Nephron progenitor cell (in vitro differentiated cells): ENCODE data around the gene DYNC2LI1.

ENCODE experiments used
- DNase-seq: peaks from one replicate; pipeline ENCODE4 v3.0.0; 2021
- H3K27ac Mint-ChIP-seq: 2 replicates; pipeline ENCODE4 v1.8.0; 2021; ENCODE audit warnings: mild to moderate bottlenecking, moderate library complexity, mixed read lengths
- H3K27me3 Mint-ChIP-seq: 2 replicates; pipeline ENCODE4 v1.8.0; 2021; ENCODE audit warnings: mild to moderate bottlenecking, low read depth, mixed read lengths; ENCODE audit not compliant: poor library complexity
- H3K36me3 Mint-ChIP-seq: 2 replicates; pipeline ENCODE4 v1.8.0; 2021; ENCODE audit warnings: low read depth, mixed read lengths
- H3K4me1 Mint-ChIP-seq: 2 replicates; pipeline ENCODE4 v1.8.0; 2021; ENCODE audit warnings: mixed read lengths
- H3K4me3 Mint-ChIP-seq: 2 replicates; pipeline ENCODE4 v1.8.0; 2021; ENCODE audit warnings: mild to moderate bottlenecking, moderate library complexity, mixed read lengths
- H3K9me3 Mint-ChIP-seq: 2 replicates; pipeline ENCODE4 v1.8.0; 2021; ENCODE audit warnings: mild to moderate bottlenecking, moderate library complexity, mixed read lengths
- CTCF ChIP-seq: fragments of 200-600 bp; sonication (generic); IDR thresholded peaks from 2 replicates; pipeline ENCODE4 v1.5.0; 2021; ENCODE audit warnings: antibody characterized with exemption

DYNC2LI1 gene

GRCh38 chr2:43738257-43738656 is 35.6 kb upstream of the DYNC2LI1 start:
- H3K27ac Mint-ChIP-seq: no peak overlapping the region

GRCh38 chr2:43743706-43744105 is 30.1 kb upstream of the DYNC2LI1 start:
- H3K27me3 Mint-ChIP-seq: no peaks in the 10 kb centered on the region
- DNase-seq: no peak
- no peak for TF ChIP-seq CTCF
- no peaks in the 10 kb centered on the region for H3K9me3 Mint-ChIP-seq
- H3K27ac Mint-ChIP-seq: no peak overlapping the region
- H3K4me1 Mint-ChIP-seq: no peaks in the 10 kb centered on the region
- H3K36me3 Mint-ChIP-seq: no peaks in the 10 kb centered on the region
- H3K4me3 Mint-ChIP-seq: no peak overlapping the region

More at GRCh38 chr2:43738257-43738656, 35.6 kb upstream of the DYNC2LI1 start:
- H3K9me3 Mint-ChIP-seq: no peaks in the 10 kb centered on the region
- H3K36me3 Mint-ChIP-seq: no peaks in the 10 kb centered on the region
- no peak for TF ChIP-seq CTCF
- DNase-seq: no peak
- H3K4me3 Mint-ChIP-seq: no peak overlapping the region
- H3K4me1 Mint-ChIP-seq: no peaks in the 10 kb centered on the region
- H3K27me3 Mint-ChIP-seq: no peaks in the 10 kb centered on the region

GRCh38 chr2:43745457-43745856 is 28.4 kb upstream of the DYNC2LI1 start:
- no peaks in the 10 kb centered on the region for H3K27me3 Mint-ChIP-seq
- TF ChIP-seq CTCF: no peak

GRCh38 chr2:43748333-43748732 is 25.5 kb upstream of the DYNC2LI1 start:
- no peak overlapping the region for H3K4me3 Mint-ChIP-seq
- H3K27me3 Mint-ChIP-seq: no peaks in the 10 kb centered on the region
- H3K4me1 Mint-ChIP-seq: no peaks in the 10 kb centered on the region
- no peak for TF ChIP-seq CTCF
- DNase-seq: no peak
- H3K27ac Mint-ChIP-seq: no peak overlapping the region
- no peaks in the 10 kb centered on the region for H3K36me3 Mint-ChIP-seq
- H3K9me3 Mint-ChIP-seq: no peaks in the 10 kb centered on the region

More at GRCh38 chr2:43745457-43745856, 28.4 kb upstream of the DYNC2LI1 start:
- Mint-ChIP-seq H3K4me3 (no peak overlapping the region), H3K27ac (no peak overlapping the region), H3K4me1 (no peaks in the 10 kb centered on the region), H3K9me3 (no peaks in the 10 kb centered on the region), H3K36me3 (no peaks in the 10 kb centered on the region)
- no peak for DNase-seq

- Mint-ChIP-seq H3K36me3 (no peaks in the 10 kb centered on the region), H3K9me3 (no peaks in the 10 kb centered on the region), H3K27ac (no peak overlapping the region), H3K27me3 (peaks cover 3% of the 10 kb centered on the region), H3K4me1 (peaks cover 6% of the 10 kb centered on the region), H3K4me3 (no peak overlapping the region)
- no peak for TF ChIP-seq CTCF
- no peak for DNase-seq
These were observed 24.3 kb upstream of the DYNC2LI1 start for GRCh38 chr2:43749583-43749982.

- no peak for TF ChIP-seq CTCF
- no peak overlapping the region for H3K27ac Mint-ChIP-seq
- no peaks in the 10 kb centered on the region for H3K9me3 Mint-ChIP-seq
- H3K4me3 Mint-ChIP-seq: no peak overlapping the region
- no peaks in the 10 kb centered on the region for H3K36me3 Mint-ChIP-seq
- peaks cover 6% of the 10 kb centered on the region for H3K4me1 Mint-ChIP-seq
- no peak for DNase-seq
- peaks cover 3% of the 10 kb centered on the region for H3K27me3 Mint-ChIP-seq
These were observed 22.3 kb upstream of the DYNC2LI1 start for GRCh38 chr2:43751476-43751990.
